ENCODE results near the gene RAB43. TPM values are rescaled to one million over a fixed set of nuclear protein-coding genes. Genes with fewer than 3 reads are reported as not detected.
A peak's percentile ranks its signal among the peaks of the same experiment; 100 is the strongest.

RAB43 gene
- polyA plus RNA-seq, 1 donor from 2014 or later = 0.57 TPM

- H3K27me3 ChIP-seq (ENCODE audit: insufficient read depth, low read depth, low read length) = no peaks in the 10 kb centered on the region
- H3K9me2 ChIP-seq (ENCODE audit: insufficient read depth, low read length) = no peaks in the 10 kb centered on the region
- no peak overlapping the region for H3K27ac ChIP-seq (ENCODE audit: low read length)
- no peak overlapping the region for H2AFZ ChIP-seq (ENCODE audit: low read depth, low read length)
- no peak overlapping the region for H3K4me3 ChIP-seq (ENCODE audit: low read length)
- peaks cover 8% of the 10 kb centered on the region for H3F3A ChIP-seq (ENCODE audit: insufficient read depth, low read length, poor library complexity, severe bottlenecking)
- H3K9ac ChIP-seq (ENCODE audit: low read length) = no peak overlapping the region
- TF ChIP-seq SMC3 (conservative IDR thresholded peaks at IDR 0.05; ENCODE audit: poor library complexity) (no peak), REST (IDR thresholded peaks at IDR 0.05; ENCODE audit: borderline replicate concordance) (no peak), POLR2AphosphoS5 (IDR thresholded peaks at IDR 0.05) (no peak), TAF1 (IDR thresholded peaks at IDR 0.05; ENCODE audit: low read depth) (no peak), RAD21 (conservative IDR thresholded peaks at IDR 0.05) (no peak), CTCF (IDR thresholded peaks at IDR 0.05; ENCODE audit: poor library complexity, severe bottlenecking) (peak; percentile 22), MXI1 (conservative IDR thresholded peaks at IDR 0.05; ENCODE audit: poor library complexity, severe bottlenecking) (no peak)
- no peaks in the 10 kb centered on the region for H4K20me1 ChIP-seq (ENCODE audit: insufficient read depth)
- H3K9me3 ChIP-seq (ENCODE audit: low read length) = no peaks in the 10 kb centered on the region
- no peaks in the 10 kb centered on the region for H3K36me3 ChIP-seq (ENCODE audit: insufficient read depth, low read length)
- H3K79me2 ChIP-seq (replicated peaks; ENCODE audit: insufficient read depth, low read length) = peaks cover 20% of the 10 kb centered on the region
- no peak overlapping the region for H3K4me2 ChIP-seq (ENCODE audit: low read length)
These were observed 41.4 kb upstream of the RAB43 start for GRCh38 chr3:129162729-129163579.

GRCh38 chr3:129161860-129162271, 40.3 kb upstream of the RAB43 start:
- peak overlapping the region; percentile 92 for H3K4me2 ChIP-seq (ENCODE audit: low read length)
- H3K79me2 ChIP-seq (replicated peaks; ENCODE audit: insufficient read depth, low read length) = peaks cover 20% of the 10 kb centered on the region
- peak overlapping the region; percentile 99 for H2AFZ ChIP-seq (ENCODE audit: low read depth, low read length)
- H3K9me3 ChIP-seq (ENCODE audit: low read length) = no peaks in the 10 kb centered on the region
- H3K4me3 ChIP-seq (ENCODE audit: low read length) = peak overlapping the region; percentile 72
- peak overlapping the region; percentile 92 for H3K9ac ChIP-seq (ENCODE audit: low read length)
- H3K9me2 ChIP-seq (ENCODE audit: insufficient read depth, low read length) = no peaks in the 10 kb centered on the region
- peaks cover 8% of the 10 kb centered on the region for H3F3A ChIP-seq (ENCODE audit: insufficient read depth, low read length, poor library complexity, severe bottlenecking)
- H3K27ac ChIP-seq (ENCODE audit: low read length) = peak overlapping the region; percentile 100
- no peaks in the 10 kb centered on the region for H3K36me3 ChIP-seq (ENCODE audit: insufficient read depth, low read length)
- TF ChIP-seq CTCF (IDR thresholded peaks at IDR 0.05; ENCODE audit: poor library complexity, severe bottlenecking) (peak; percentile 15), TAF1 (IDR thresholded peaks at IDR 0.05; ENCODE audit: low read depth) (no peak)
- no peaks in the 10 kb centered on the region for H4K20me1 ChIP-seq (ENCODE audit: insufficient read depth)
- H3K27me3 ChIP-seq (ENCODE audit: insufficient read depth, low read depth, low read length) = no peaks in the 10 kb centered on the region
